Measurements from ENCODE around the gene NTNG1. TPM values are rescaled to one million over a fixed set of nuclear protein-coding genes. Genes with fewer than 3 reads are reported as not detected.

Gene NTNG1
- total and polyA plus RNA-seq, 2 of the 4 experiments (the other 2 are of a cell fraction), result 1.2 to 2.3 TPM

DNA sequence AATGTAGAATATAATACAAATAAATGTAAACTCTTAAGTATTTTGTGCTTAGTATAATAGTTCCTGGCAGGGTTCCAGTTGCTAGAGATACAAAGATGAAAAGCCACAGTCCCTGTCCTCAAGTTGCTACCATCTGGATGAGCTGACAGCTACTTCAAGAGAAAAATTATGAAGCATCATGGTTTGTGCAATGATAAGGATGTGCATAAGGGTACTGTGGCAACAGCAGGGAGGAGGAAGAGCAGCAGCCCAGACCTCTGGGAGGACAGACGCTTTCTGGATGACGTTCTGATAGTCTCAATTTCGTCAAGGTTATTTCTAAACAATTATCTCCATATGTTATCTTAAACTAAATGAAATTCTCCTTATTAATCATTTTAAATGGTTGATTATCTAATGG is 198.9 kb downstream of the NTNG1 start:
- Histone ChIP-seq H2BK5ac (ENCODE audit: low read depth, low read length, poor library complexity, severe bottlenecking) (no peak overlapping the region), H2AFZ (replicated peaks; ENCODE audit: low read length, poor library complexity) (no peak overlapping the region), H2AK9ac (replicated peaks; ENCODE audit: low read depth, low read length, poor library complexity) (no peak overlapping the region), H3K4me1 (ENCODE audit: control insufficient read depth, insufficient read depth, low read length) (no peaks in the 10 kb centered on the region), H4K5ac (ENCODE audit: low read depth, low read length) (no peak overlapping the region), H3K36me3 (ENCODE audit: control insufficient read depth, insufficient read depth, low read length) (no peaks in the 10 kb centered on the region), H3K27ac (ENCODE audit: insufficient read depth, low read length) (no peak overlapping the region), H3K18ac (ENCODE audit: low read depth, low read length) (no peak overlapping the region), H3K9me3 (ENCODE audit: control insufficient read depth, insufficient read depth, low read length) (no peaks in the 10 kb centered on the region), H3K56ac (ENCODE audit: extremely low read depth, insufficient read depth, low read length) (no peak overlapping the region), H4K20me1 (ENCODE audit: insufficient read depth, low read length) (no peaks in the 10 kb centered on the region), H4K8ac (ENCODE audit: low read depth in 2 of 2, low read length in 2 of 2) (no peak overlapping the region), H3K27me3 (ENCODE audit: control insufficient read depth, insufficient read depth, low read length) (no peaks in the 10 kb centered on the region), H4K91ac (ENCODE audit: insufficient read depth, low read depth, low read length) (no peak overlapping the region), H3K4ac (ENCODE audit: low read depth, low read length) (no peak overlapping the region), H2BK15ac (ENCODE audit: low read depth, low read length) (no peak overlapping the region), H3K4me2 (ENCODE audit: low read depth, low read length) (no peak overlapping the region), H2AK5ac (ENCODE audit: low read depth, low read length) (no peak overlapping the region), H3K4me3 (ENCODE audit: insufficient read depth, low read depth, low read length) (no peak overlapping the region), H3K9me1 (ENCODE audit: insufficient read depth, low read length) (no peaks in the 10 kb centered on the region), H3K9ac (ENCODE audit: low read depth, low read length) (no peak overlapping the region), H3K79me1 (ENCODE audit: low read depth in 1 of 2, low read length in 2 of 2) (no peaks in the 10 kb centered on the region), H3K14ac (replicated peaks; ENCODE audit: low read depth, low read length) (no peak overlapping the region), H3K23ac (ENCODE audit: low read depth, low read length) (no peak overlapping the region), H2BK20ac (ENCODE audit: low read depth, low read length) (no peak overlapping the region), H2BK120ac (ENCODE audit: low read depth, low read length) (no peak overlapping the region)
- ATAC-seq (ENCODE audit: low read depth), result no peak
- no peak for DNase-seq
- dilution Hi-C loops (cut with HindIII; ENCODE audit: low sequenced_read_pairs, unreplicated experiment), result no loop called here
- POLR2A ChIA-PET (ENCODE audit: unreplicated experiment), result no interaction called here
- no TSS peak for BruUV-seq (replicated peaks)
- CTCF ChIA-PET, result no interaction called here
- no CpG with 5 or more reads among the region's 3 CpGs for WGBS, 2 experiments (ENCODE audit: extremely low coverage in 2 of 2, insufficient read length in 1 of 2)
- TF ChIP-seq RAD21 (IDR thresholded peaks at IDR 0.05; ENCODE audit: low read length), result no peak
- no peak for TF ChIP-seq CEBPB (IDR thresholded peaks at IDR 0.05; ENCODE audit: low read depth, low read length)
- TF ChIP-seq BHLHE40 (IDR thresholded peaks at IDR 0.05; ENCODE audit: low read depth, low read length), result no peak
- TF ChIP-seq RFX5 (IDR thresholded peaks at IDR 0.05; ENCODE audit: low read depth, low read length), result no peak
- TF ChIP-seq POLR2A (IDR thresholded peaks at IDR 0.05; ENCODE audit: low read depth, low read length), result no peak
- TF ChIP-seq USF2 (IDR thresholded peaks at IDR 0.05; ENCODE audit: low read depth, low read length), result no peak
- no peak for TF ChIP-seq CHD1 (IDR thresholded peaks at IDR 0.05; ENCODE audit: low read depth, low read length)
- no peak for TF ChIP-seq SMC3 (IDR thresholded peaks at IDR 0.05; ENCODE audit: low read depth, low read length)
- no peak for TF ChIP-seq MXI1 (IDR thresholded peaks at IDR 0.05; ENCODE audit: borderline replicate concordance, low read depth, low read length)
- no peak for TF ChIP-seq MAFK (IDR thresholded peaks at IDR 0.05; ENCODE audit: low read depth, low read length)
- no peak for TF ChIP-seq FOS (IDR thresholded peaks at IDR 0.05; ENCODE audit: low read depth, low read length)
- no peak for TF ChIP-seq CTCF (conservative IDR thresholded peaks at IDR 0.05; ENCODE audit: low read depth, low read length)
- no peak for TF ChIP-seq RCOR1 (IDR thresholded peaks at IDR 0.05; ENCODE audit: insufficient replicate concordance, low read length)
- no peak for TF ChIP-seq ELK1 (IDR thresholded peaks at IDR 0.05; ENCODE audit: borderline replicate concordance, low read depth, low read length)
- TF ChIP-seq MAZ (IDR thresholded peaks at IDR 0.05; ENCODE audit: borderline replicate concordance, low read depth, low read length), result no peak
- no peak for TF ChIP-seq NFE2L2 (IDR thresholded peaks at IDR 0.05; ENCODE audit: low read depth, low read length)
- in situ Hi-C loops (cut with MboI; ENCODE audit: low sequenced_read_pairs), result no loop called here
- intact Hi-C loops (cut with micrococcal nuclease), result no loop called here

All from IMR-90 (cell line).